Tibial nerve (tissue), 4 donors: ENCODE data around the gene PACSIN2. TPM values are rescaled to one million over a fixed set of nuclear protein-coding genes. Genes with fewer than 3 reads are reported as not detected.
"Not testable (repeated sequence)": the region's sequence is repeated elsewhere in the genome, so short reads cannot be mapped to it uniquely, and the experiment has no call there.

Experiments
- DNase-seq, 2 donors: peaks; one replicate each; pipeline ENCODE4 v3.0.0-alpha.2; 2019; ENCODE audit warnings: low spot score in 2 of 2
- H3K27ac ChIP-seq, 4 donors: fragments of 200-600 bp; sonication (generic) in 3 of 4; one replicate each; pipeline ENCODE4 v1.5.1; 2017 to 2019; ENCODE audit warnings: mild to moderate bottlenecking in 1 of 4
- H3K27me3 ChIP-seq, 2 donors: fragments of 200-600 bp; sonication (generic) in 1 of 2; one replicate each; pipeline versions ENCODE4 v1.5.1 to v1.6.0; 2017 to 2019
- H3K36me3 ChIP-seq, 3 donors: fragments of 200-600 bp; sonication (generic); one replicate each; pipeline ENCODE4 v1.5.1; 2018 to 2019
- H3K4me1 ChIP-seq, 4 donors: fragments of 200-600 bp; sonication (generic) in 3 of 4; one replicate each; pipeline ENCODE4 v1.5.1; 2017 to 2019
- H3K4me3 ChIP-seq, 4 donors: fragments of 200-600 bp; sonication (generic) in 3 of 4; one replicate each; pipeline ENCODE4 v1.5.1; 2017 to 2019; ENCODE audit warnings: mild to moderate bottlenecking in 1 of 4, moderate library complexity in 1 of 4
- H3K9me3 ChIP-seq, 4 donors: fragments of 200-600 bp; sonication (generic) in 3 of 4; one replicate each; pipeline ENCODE4 v1.5.1; 2017 to 2019
- CTCF ChIP-seq, 5 experiments: fragments of 200-600 bp in 3 of 5; fragments of 450-650 bp in 2 of 5; sonication (generic) in 3 of 5; IDR thresholded peaks; one replicate each; pipeline ENCODE4 v1.5.1; 2016 to 2019; ENCODE audit warnings: antibody characterized with exemption in 5 of 5, mild to moderate bottlenecking in 3 of 5, moderate library complexity in 2 of 5
- EP300 ChIP-seq, 2 donors: sonication (generic); formaldehyde crosslinking; IDR thresholded peaks; one replicate each; pipeline ENCODE4 v1.6.1; 2017; ENCODE audit warnings: antibody characterized with exemption in 2 of 2, mild to moderate bottlenecking in 1 of 2
- POLR2A ChIP-seq, 2 donors: fragments of 450-650 bp; IDR thresholded peaks; one replicate each; pipeline ENCODE4 v1.6.1; 2017; ENCODE audit warnings: antibody characterized with exemption in 2 of 2, mild to moderate bottlenecking in 2 of 2, moderate library complexity in 2 of 2
- whole genome bisulfite sequencing, 2 donors: methylation state at CpG; one replicate each; pipeline ENCODE4 v1.1.5; 2018; 5-methylcytosine and 5-hydroxymethylcytosine counted together
- total RNA-seq, 4 donors: library from RNA; depleted of rRNA; stranded (reverse); fragments of >200 nt; gene quantifications; one replicate each; pipeline ENCODE4 v1.1.0, GENCODE V29; 2016

The PACSIN2 gene
- total RNA-seq, 4 donors from 2014 or later, result 45.9 to 78.2 (median 59.0) TPM

DNA sequence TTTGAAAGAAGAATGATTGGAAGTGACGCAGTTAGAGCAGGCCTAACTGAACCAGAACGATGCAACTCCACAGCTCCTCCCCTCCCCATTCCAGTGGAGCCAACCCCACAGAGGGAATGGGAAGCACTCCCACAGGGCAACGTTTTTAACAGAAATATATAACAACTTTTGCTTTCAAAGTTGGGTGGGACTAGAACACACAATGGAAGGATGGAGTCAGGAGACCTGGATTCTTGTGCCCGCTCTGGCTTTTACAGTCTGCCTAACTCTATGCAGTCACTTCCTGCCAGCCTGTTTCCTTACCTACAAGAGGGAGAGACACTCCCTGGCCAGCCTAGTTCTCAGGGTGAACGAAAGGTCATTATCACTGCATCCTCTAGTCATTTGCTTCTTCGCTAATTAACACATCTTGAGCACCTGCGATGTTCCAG lies 75.5 kb downstream of the PACSIN2 start:
- Histone ChIP-seq H3K4me3 (no peak overlapping the region), H3K27ac (peak overlapping the region in 3 of 4 donors; percentile 63 to 84 (median 81)), H3K9me3 (no peaks in the 10 kb centered on the region), H3K27me3 (no peaks in the 10 kb centered on the region), H3K4me1 (peaks cover 2 to 89% (median 63%) of the 10 kb centered on the region in 4 donors), H3K36me3 (no peaks in the 10 kb centered on the region)
- no peak for DNase-seq
- TF ChIP-seq POLR2A (IDR thresholded peaks at IDR 0.05), result no peak
- no peak for TF ChIP-seq EP300 (IDR thresholded peaks at IDR 0.05)
- TF ChIP-seq CTCF (IDR thresholded peaks at IDR 0.05), result no peak
- 48 to 57% methylated on average over 7 of the region's 7 CpGs for WGBS, 2 donors

DNA sequence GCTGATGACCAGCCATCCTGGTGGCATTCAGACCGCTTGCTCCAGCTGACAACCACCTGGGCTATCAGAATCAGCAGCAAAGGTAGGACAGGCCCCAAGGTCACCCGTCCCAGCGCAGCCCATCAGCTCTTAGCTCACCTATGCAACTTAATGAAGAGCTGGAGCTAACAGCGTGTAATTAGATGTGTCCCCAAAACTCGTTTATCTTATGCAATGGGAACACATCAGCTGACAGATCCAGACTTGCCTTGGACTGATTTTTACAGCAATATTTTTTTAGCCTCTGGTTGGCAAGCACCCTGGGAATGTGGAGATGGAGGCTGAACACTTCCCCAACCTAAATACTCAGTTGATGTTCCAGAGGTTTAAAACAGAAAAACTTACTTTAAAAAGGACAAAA lies 76.0 kb downstream of the PACSIN2 start:
- Histone ChIP-seq H3K4me3 (no peak overlapping the region), H3K27ac (peak overlapping the region in 3 of 4 donors; percentile 63 to 84 (median 81)), H3K4me1 (peaks cover 4 to 89% (median 63%) of the 10 kb centered on the region in 4 donors), H3K27me3 (no peaks in the 10 kb centered on the region), H3K9me3 (no peaks in the 10 kb centered on the region), H3K36me3 (no peaks in the 10 kb centered on the region)
- TF ChIP-seq EP300 (IDR thresholded peaks at IDR 0.05) (no peak), POLR2A (IDR thresholded peaks at IDR 0.05) (no peak), CTCF (IDR thresholded peaks at IDR 0.05) (no peak)
- DNase-seq, result no peak
- 70 to 76% methylated on average over 5 of the region's 5 CpGs for WGBS, 2 donors

DNA sequence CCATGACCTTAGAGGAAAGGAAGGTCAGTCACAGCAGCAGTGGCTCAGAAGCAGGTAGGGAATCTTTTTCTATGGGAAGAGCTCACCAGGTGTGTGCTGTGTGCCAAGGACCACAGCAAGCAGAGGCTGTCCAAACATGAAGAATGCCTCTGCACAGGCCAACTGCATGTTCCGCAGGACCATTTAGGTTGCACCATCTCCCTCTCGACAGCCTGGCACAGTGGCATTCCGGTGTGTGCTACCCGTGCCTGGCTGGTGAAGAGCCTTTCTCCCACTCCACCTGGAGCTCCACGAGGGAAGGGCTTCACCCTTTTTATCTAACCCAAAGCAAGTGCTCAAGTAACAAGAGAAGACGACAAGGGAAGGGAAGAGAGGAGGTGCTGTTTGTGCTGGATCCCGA lies 76.5 kb downstream of the PACSIN2 start:
- TF ChIP-seq EP300 (IDR thresholded peaks at IDR 0.05) (no peak), POLR2A (IDR thresholded peaks at IDR 0.05) (no peak), CTCF (IDR thresholded peaks at IDR 0.05) (no peak)
- Histone ChIP-seq H3K4me3 (no peak overlapping the region), H3K27me3 (no peaks in the 10 kb centered on the region), H3K9me3 (no peaks in the 10 kb centered on the region), H3K36me3 (no peaks in the 10 kb centered on the region), H3K4me1 (peaks cover 4 to 89% (median 62%) of the 10 kb centered on the region in 4 donors), H3K27ac (peak overlapping the region in 3 of 4 donors; percentile 63 to 84 (median 81))
- WGBS, 2 donors, result 85 to 86% methylated on average over 7 of the region's 7 CpGs
- DNase-seq, result no peak

DNA sequence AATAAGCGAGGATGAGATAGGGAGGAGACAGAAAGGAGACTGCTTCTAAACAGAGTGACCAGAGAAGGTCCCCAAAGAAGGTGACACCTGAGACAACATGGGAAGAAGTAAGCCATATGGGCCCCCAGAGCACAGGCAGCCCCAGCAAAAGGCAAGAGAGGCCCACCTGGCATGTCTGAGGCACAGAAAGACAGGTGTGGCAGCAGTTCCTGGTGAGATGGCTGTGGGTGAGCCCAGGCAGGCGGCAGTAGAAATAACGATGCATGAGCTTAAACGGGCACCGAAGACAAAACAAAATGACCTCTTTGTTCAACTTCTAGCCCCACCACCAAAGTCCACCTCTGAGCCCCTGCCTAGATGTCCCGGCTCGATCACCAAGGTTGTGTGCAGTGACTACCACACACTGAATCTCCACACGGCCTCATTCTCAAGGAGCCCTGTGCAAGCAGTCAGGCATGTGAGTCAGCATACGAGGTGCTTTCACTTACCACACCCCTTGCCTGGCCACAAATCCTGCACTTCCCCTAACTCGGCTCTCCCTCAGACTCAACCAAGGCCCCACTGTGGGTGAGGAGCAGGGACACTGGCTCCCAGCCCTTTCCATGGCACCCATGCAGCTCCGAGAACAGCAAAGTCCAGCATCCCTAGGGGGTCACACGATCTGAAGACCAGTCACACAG lies 77.6 kb downstream of the PACSIN2 start:
- Histone ChIP-seq H3K4me3 (no peak overlapping the region), H3K9me3 (no peaks in the 10 kb centered on the region), H3K27ac (peak overlapping the region in 3 of 4 donors; percentile 37 to 84 (median 81)), H3K4me1 (peaks cover 4 to 89% (median 72%) of the 10 kb centered on the region in 4 donors), H3K27me3 (no peaks in the 10 kb centered on the region), H3K36me3 (no peaks in the 10 kb centered on the region)
- TF ChIP-seq CTCF (IDR thresholded peaks at IDR 0.05) (no peak), EP300 (IDR thresholded peaks at IDR 0.05) (peak in 1 of 2 donors; percentile 12), POLR2A (IDR thresholded peaks at IDR 0.05) (no peak)
- 54 to 64% methylated on average over 10 to 12 of the region's 12 CpGs for WGBS, 2 donors
- DNase-seq, result no peak

- not testable (repeated sequence) for H3K27me3 ChIP-seq, H3K36me3 ChIP-seq, H3K9me3 ChIP-seq, H3K4me3 ChIP-seq, DNase-seq
- Histone ChIP-seq H3K27ac (peak overlapping the region in 3 of 4 donors; percentile 37 to 98 (median 84)), H3K4me1 (peaks cover 4 to 93% (median 77%) of the 10 kb centered on the region in 4 donors)
- 96 to 97% methylated on average over 6 of the region's 6 CpGs for WGBS, 2 donors
Measured at GRCh38 chr22:42936680-42937079, 78.3 kb downstream of the PACSIN2 start.
